HepG2 (cell line): ENCODE data around the gene DOP1B. TPM values are rescaled to one million over a fixed set of nuclear protein-coding genes. Genes with fewer than 3 reads are reported as not detected.

Experiments
- ATAC-seq: fragments of 200-7000 bp; cut with Tn5 transposase; 3 replicates; pipeline ENCODE4 v1.9.1; 2020; ENCODE audit warnings: mild to moderate bottlenecking, moderate library complexity
- BruUV-seq: library from RNA; stranded (reverse); fragments of 400-500 nt; replicated peaks from 2 replicates; lab custom pipeline; 2021; lab: Mats Ljungman, UMichigan
- CTCF ChIA-PET: fragments of 300-600 bp; formaldehyde crosslinking; extraction: SDS; loops from one replicate; lab custom pipeline; 2021; ENCODE audit warnings: low total read pairs, inconsistent platforms, low intra/inter-chr PET ratio; lab: Yijun Ruan, JAX
- POLR2A ChIA-PET: fragments of 350-600 bp; sonication (Branson Sonifier 250); formaldehyde crosslinking; loops from one replicate; lab custom pipeline; 2020; ENCODE audit warnings: antibody characterized with exemption, inconsistent platforms; lab: Yijun Ruan, JAX
- DNase-seq: peaks from one replicate; pipeline ENCODE4 v3.0.0-alpha.2; 2015; ENCODE audit warnings: low spot score
- FAIRE-seq: peaks from 3 replicates; lab custom pipeline; 2011; peaks lifted over from hg19 to GRCh38; lab: Jason Lieb, UNC
- H2AFZ ChIP-seq: one replicate; pipeline ENCODE4 v1.6.1; 2011; ENCODE audit warnings: low read length, inconsistent platforms
- H3K27ac ChIP-seq: fragments of 300-600 bp; 3 replicates; pipeline ENCODE4 v1.8.0; 2011; ENCODE audit warnings: mixed run types, mild to moderate bottlenecking, mixed read lengths, low read length, inconsistent platforms; ENCODE audit not compliant: insufficient read depth; ENCODE audit errors: extremely low read length
- H3K27me3 ChIP-seq, 2 experiments: fragments of 200-600 bp in 1 of 2; 2 replicates in 1 of 2; 3 replicates in 1 of 2; pipeline versions ENCODE4 v1.6.0 to v1.8.0; 2011; ENCODE audit warnings: low read length in 2 of 2, mild to moderate bottlenecking in 2 of 2, moderate library complexity in 2 of 2, inconsistent platforms in 1 of 2; ENCODE audit not compliant: insufficient read depth in 2 of 2, control insufficient read depth in 1 of 2
- H3K36me3 ChIP-seq, 2 experiments: fragments of 200-600 bp in 1 of 2; replicated peaks in 1 of 2; 2 replicates in 1 of 2; 3 replicates in 1 of 2; pipeline versions ENCODE4 v1.5.1 to v1.8.0; 2011; ENCODE audit warnings: low read length in 2 of 2, inconsistent platforms in 1 of 2; ENCODE audit not compliant: insufficient read depth in 2 of 2, control insufficient read depth in 1 of 2
- H3K4me1 ChIP-seq: 2 replicates; pipeline ENCODE4 v1.5.1; 2012; ENCODE audit warnings: low read length, inconsistent platforms; ENCODE audit not compliant: insufficient read depth
- H3K4me2 ChIP-seq: 2 replicates; pipeline ENCODE4 v1.6.0; 2011; ENCODE audit warnings: low read depth, low read length, inconsistent platforms
- H3K4me3 ChIP-seq, 3 experiments: fragments of 200-600 bp in 1 of 3; sonication (generic), shearing (Covaris generic) in 1 of 3; replicated peaks in 1 of 3; 2 replicates each; pipeline ENCODE4 v1.5.1; 2011 to 2016; ENCODE audit warnings: low read length in 3 of 3, inconsistent platforms in 2 of 3, low read depth in 2 of 3, mild to moderate bottlenecking in 2 of 3, control low read depth in 1 of 3, mixed read lengths in 1 of 3; ENCODE audit not compliant: insufficient read depth in 1 of 3
- H3K79me2 ChIP-seq: one replicate; pipeline ENCODE4 v1.6.1; 2011; ENCODE audit warnings: low read length, inconsistent platforms; ENCODE audit not compliant: insufficient read depth
- H3K9ac ChIP-seq: 2 replicates; pipeline ENCODE4 v1.6.0; 2011; ENCODE audit warnings: mild to moderate bottlenecking, low read depth, low read length, inconsistent platforms; ENCODE audit not compliant: insufficient read depth
- H3K9me3 ChIP-seq: 2 replicates; pipeline ENCODE4 v1.5.1; 2012; ENCODE audit warnings: mild to moderate bottlenecking, low read length
- H4K20me1 ChIP-seq: 2 replicates; pipeline ENCODE4 v1.6.0; 2011; ENCODE audit warnings: inconsistent platforms, mild to moderate bottlenecking, low read length, moderate library complexity; ENCODE audit not compliant: insufficient read depth
- CBX5 ChIP-seq: sonication (generic); formaldehyde crosslinking; IDR thresholded peaks from 2 replicates; pipeline ENCODE4 v1.4.0; 2020; ENCODE audit warnings: missing genetic modification reagents, borderline replicate concordance
- DMAP1 ChIP-seq: IDR thresholded peaks from 2 replicates; pipeline ENCODE4 v1.6.1; 2016
- HIVEP1 ChIP-seq: sonication (generic); formaldehyde crosslinking; IDR thresholded peaks from 2 replicates; pipeline ENCODE4 v1.4.0; 2020; ENCODE audit warnings: mild to moderate bottlenecking, missing genetic modification reagents
- MAFF ChIP-seq: IDR thresholded peaks from 2 replicates; pipeline ENCODE4 v1.6.1; 2011; ENCODE audit warnings: low read depth, low read length, improper control_type of control experiment
- MTF1 ChIP-seq: sonication (generic); formaldehyde crosslinking; IDR thresholded peaks from 2 replicates; pipeline ENCODE4 v1.5.0; 2020; ENCODE audit warnings: missing genetic modification reagents
- RFX1 ChIP-seq: fragments of 450-650 bp; IDR thresholded peaks from 2 replicates; pipeline ENCODE4 v1.6.1; 2017
- RFX3 ChIP-seq: IDR thresholded peaks from 2 replicates; pipeline ENCODE4 v1.6.1; 2016; ENCODE audit warnings: missing biosample characterization, missing genetic modification reagents
- SRSF1 ChIP-seq: fragments of 200-400 bp; formaldehyde crosslinking; optimal IDR thresholded peaks from 2 replicates; pipeline ENCODE3; 2017; ENCODE audit warnings: mild to moderate bottlenecking, low read depth, low read length, moderate library complexity
- ZFP36L1 ChIP-seq: sonication (generic); formaldehyde crosslinking; IDR thresholded peaks from 2 replicates; pipeline ENCODE4 v1.8.0; 2022; ENCODE audit warnings: mild to moderate bottlenecking, missing genetic modification reagents, moderate library complexity
- ZNF547 ChIP-seq: sonication (generic); formaldehyde crosslinking; IDR thresholded peaks from 2 replicates; pipeline ENCODE4 v1.5.1; 2020; ENCODE audit warnings: mild to moderate bottlenecking, missing genetic modification reagents
- WGBS: methylation state at CpG from one replicate; pipeline ENCODE4 v1.1.6; 2017; ENCODE audit warnings: low lambda C conversion rate; 5-methylcytosine and 5-hydroxymethylcytosine counted together
- in situ Hi-C: cut with HindIII; loops from 2 replicates; pipeline ENCODE4 v1.10.0; 2017; ENCODE audit warnings: low pct_unique_long_range_greater_than_20kb; ENCODE audit not compliant: extremely low pct_ligation_motif_present
- intact Hi-C: fragments of 100-400 bp; cut with micrococcal nuclease; formaldehyde crosslinking; loops from one replicate; pipeline ENCODE4 v1.10.0; 2022; ENCODE audit not compliant: unreplicated experiment
- polyA plus RNA-seq, 8 experiments: library from polyadenylated mRNA; depleted of rRNA in 3 of 8; stranded (reverse) in 7 of 8; unstranded in 1 of 8; fragments of >200 nt; fragmentation: Illumina TruSeq in 4 of 8; extraction: Trizol in 4 of 8; gene quantifications; 2 replicates each; pipeline versions ENCODE4 v1.2.1 to v1.2.3, GENCODE V29; 2011 to 2016; ENCODE audit warnings: low read depth in 4 of 8, missing spikeins in 1 of 8, mixed read lengths in 1 of 8; ENCODE audit not compliant: insufficient read depth in 1 of 8
- total RNA-seq, 5 experiments: library from RNA; depleted of rRNA; stranded (reverse); fragments of >200 nt; fragmentation: Illumina TruSeq; extraction: Trizol; gene quantifications; 2 replicates each; pipeline ENCODE4 v1.2.3, GENCODE V29; 2016; ENCODE audit warnings: low read depth in 1 of 5
- TF ChIP-seq, protein P1 (sequence below): sonication (generic); formaldehyde crosslinking; IDR thresholded peaks from 2 replicates; pipeline ENCODE4 v1.4.0; 2020; ENCODE audit warnings: missing genetic modification reagents
- TF ChIP-seq, protein P2 (sequence below): sonication (generic); formaldehyde crosslinking; IDR thresholded peaks from 2 replicates; pipeline ENCODE4 v1.5.1; 2020; ENCODE audit warnings: mild to moderate bottlenecking, missing genetic modification reagents, moderate library complexity
- TF ChIP-seq, protein P3 (sequence below): fragments of 450-650 bp; IDR thresholded peaks from 2 replicates; pipeline ENCODE4 v1.6.1; 2017; ENCODE audit warnings: mild to moderate bottlenecking

Gene DOP1B
- total and polyA plus RNA-seq, 2 of the 13 experiments (the other 11 are each of a cell fraction or from before 2014, with no cell fraction given), result 2.8 to 3.2 TPM

DNA sequence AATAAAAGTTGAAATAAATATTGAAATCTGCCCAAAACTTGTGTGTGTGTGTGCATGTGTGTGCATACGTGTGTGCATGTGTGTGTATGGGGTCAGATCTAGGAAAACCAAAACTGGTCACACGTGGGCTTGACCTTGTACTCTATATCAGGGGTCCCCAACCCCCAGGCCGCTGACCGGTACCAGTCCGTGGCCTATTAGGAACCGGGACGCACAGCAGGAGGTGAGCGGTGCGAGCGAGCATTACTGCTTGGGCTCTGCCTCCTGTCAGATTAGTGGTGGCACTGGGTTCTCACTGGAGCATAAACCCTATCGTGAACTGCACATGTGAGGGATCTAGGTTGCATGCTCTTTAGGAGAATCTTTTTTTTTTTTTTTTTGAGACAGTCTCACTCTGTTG is 8.7 kb downstream of the DOP1B start:
- Histone ChIP-seq H3K27ac (no peak overlapping the region), H3K9ac (no peak overlapping the region), H3K79me2 (no peaks in the 10 kb centered on the region), H3K36me3 (peaks cover 0 to 12% of the 10 kb centered on the region in 2 experiments; a peak in 1 of 5 replicates), H4K20me1 (no peaks in the 10 kb centered on the region), H2AFZ (no peak overlapping the region), H3K9me3 (no peaks in the 10 kb centered on the region), H3K27me3 (no peaks in the 10 kb centered on the region), H3K4me2 (no peak overlapping the region), H3K4me1 (peaks cover 43% of the 10 kb centered on the region), H3K4me3 (no peak overlapping the region)
- 95% methylated on average over 11 of the region's 11 CpGs for WGBS
- intact Hi-C loops, result no loop called here
- BruUV-seq, result no TSS peak
- POLR2A ChIA-PET, result no interaction called here
- FAIRE-seq, result no peak
- DNase-seq, result no peak
- CTCF ChIA-PET, result no interaction called here
- TF ChIP-seq MTF1 (CRISPR knock-in tag), result no peak
- no peak for TF ChIP-seq CBX5 (CRISPR knock-in tag)
- no peak for TF ChIP-seq ZFP36L1 (CRISPR knock-in tag)
- TF ChIP-seq DMAP1 (CRISPR knock-in tag), result no peak
- TF ChIP-seq, protein P1, sequence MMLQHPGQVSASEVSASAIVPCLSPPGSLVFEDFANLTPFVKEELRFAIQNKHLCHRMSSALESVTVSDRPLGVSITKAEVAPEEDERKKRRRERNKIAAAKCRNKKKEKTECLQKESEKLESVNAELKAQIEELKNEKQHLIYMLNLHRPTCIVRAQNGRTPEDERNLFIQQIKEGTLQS (CRISPR knock-in tag), result no peak
- no peak for TF ChIP-seq ZNF547 (CRISPR knock-in tag)
- no peak for TF ChIP-seq HIVEP1 (CRISPR knock-in tag)
- ATAC-seq, result no peak
- in situ Hi-C loops, result no loop called here

DNA sequence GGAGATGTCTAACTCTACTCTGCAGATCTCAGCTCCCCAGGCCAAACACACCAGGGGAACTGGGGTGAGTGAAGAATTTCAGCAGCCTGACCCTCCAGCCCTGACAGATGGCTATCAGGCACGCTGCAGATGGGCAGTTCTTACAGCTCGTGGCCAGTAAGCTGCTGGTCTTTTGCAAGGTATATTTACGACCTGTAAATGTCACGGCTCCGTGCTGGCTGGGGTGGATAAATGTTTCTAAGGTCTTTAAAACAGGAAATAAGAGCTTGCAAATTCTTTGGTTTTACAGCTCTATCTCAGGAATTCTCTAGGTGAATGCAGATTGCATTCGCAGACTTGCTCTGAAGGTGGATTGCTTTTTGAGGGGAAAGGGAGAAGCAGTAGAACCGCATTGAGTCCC is 10.1 kb downstream of the DOP1B start:
- Histone ChIP-seq H3K4me2 (no peak overlapping the region), H3K27ac (no peak overlapping the region), H3K27me3 (no peaks in the 10 kb centered on the region), H4K20me1 (no peaks in the 10 kb centered on the region), H3K9ac (no peak overlapping the region), H3K4me1 (peaks cover 43% of the 10 kb centered on the region), H3K9me3 (no peaks in the 10 kb centered on the region), H3K36me3 (peaks cover 0 to 12% of the 10 kb centered on the region in 2 experiments; a peak in 1 of 5 replicates), H3K79me2 (no peaks in the 10 kb centered on the region), H2AFZ (no peak overlapping the region), H3K4me3 (no peak overlapping the region)
- TF ChIP-seq RFX1 (no peak), SRSF1 (no peak), MAFF (no peak), RFX3 (no peak)
- TF ChIP-seq, protein P2, sequence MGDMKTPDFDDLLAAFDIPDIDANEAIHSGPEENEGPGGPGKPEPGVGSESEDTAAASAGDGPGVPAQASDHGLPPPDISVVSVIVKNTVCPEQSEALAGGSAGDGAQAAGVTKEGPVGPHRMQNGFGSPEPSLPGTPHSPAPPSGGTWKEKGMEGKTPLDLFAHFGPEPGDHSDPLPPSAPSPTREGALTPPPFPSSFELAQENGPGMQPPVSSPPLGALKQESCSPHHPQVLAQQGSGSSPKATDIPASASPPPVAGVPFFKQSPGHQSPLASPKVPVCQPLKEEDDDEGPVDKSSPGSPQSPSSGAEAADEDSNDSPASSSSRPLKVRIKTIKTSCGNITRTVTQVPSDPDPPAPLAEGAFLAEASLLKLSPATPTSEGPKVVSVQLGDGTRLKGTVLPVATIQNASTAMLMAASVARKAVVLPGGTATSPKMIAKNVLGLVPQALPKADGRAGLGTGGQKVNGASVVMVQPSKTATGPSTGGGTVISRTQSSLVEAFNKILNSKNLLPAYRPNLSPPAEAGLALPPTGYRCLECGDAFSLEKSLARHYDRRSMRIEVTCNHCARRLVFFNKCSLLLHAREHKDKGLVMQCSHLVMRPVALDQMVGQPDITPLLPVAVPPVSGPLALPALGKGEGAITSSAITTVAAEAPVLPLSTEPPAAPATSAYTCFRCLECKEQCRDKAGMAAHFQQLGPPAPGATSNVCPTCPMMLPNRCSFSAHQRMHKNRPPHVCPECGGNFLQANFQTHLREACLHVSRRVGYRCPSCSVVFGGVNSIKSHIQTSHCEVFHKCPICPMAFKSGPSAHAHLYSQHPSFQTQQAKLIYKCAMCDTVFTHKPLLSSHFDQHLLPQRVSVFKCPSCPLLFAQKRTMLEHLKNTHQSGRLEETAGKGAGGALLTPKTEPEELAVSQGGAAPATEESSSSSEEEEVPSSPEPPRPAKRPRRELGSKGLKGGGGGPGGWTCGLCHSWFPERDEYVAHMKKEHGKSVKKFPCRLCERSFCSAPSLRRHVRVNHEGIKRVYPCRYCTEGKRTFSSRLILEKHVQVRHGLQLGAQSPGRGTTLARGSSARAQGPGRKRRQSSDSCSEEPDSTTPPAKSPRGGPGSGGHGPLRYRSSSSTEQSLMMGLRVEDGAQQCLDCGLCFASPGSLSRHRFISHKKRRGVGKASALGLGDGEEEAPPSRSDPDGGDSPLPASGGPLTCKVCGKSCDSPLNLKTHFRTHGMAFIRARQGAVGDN (CRISPR knock-in tag), result no peak
- TF ChIP-seq, protein P3, sequence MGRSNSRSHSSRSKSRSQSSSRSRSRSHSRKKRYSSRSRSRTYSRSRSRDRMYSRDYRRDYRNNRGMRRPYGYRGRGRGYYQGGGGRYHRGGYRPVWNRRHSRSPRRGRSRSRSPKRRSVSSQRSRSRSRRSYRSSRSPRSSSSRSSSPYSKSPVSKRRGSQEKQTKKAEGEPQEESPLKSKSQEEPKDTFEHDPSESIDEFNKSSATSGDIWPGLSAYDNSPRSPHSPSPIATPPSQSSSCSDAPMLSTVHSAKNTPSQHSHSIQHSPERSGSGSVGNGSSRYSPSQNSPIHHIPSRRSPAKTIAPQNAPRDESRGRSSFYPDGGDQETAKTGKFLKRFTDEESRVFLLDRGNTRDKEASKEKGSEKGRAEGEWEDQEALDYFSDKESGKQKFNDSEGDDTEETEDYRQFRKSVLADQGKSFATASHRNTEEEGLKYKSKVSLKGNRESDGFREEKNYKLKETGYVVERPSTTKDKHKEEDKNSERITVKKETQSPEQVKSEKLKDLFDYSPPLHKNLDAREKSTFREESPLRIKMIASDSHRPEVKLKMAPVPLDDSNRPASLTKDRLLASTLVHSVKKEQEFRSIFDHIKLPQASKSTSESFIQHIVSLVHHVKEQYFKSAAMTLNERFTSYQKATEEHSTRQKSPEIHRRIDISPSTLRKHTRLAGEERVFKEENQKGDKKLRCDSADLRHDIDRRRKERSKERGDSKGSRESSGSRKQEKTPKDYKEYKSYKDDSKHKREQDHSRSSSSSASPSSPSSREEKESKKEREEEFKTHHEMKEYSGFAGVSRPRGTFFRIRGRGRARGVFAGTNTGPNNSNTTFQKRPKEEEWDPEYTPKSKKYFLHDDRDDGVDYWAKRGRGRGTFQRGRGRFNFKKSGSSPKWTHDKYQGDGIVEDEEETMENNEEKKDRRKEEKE, result no peak
- in situ Hi-C loops, result no loop called here
- FAIRE-seq (no peak), DNase-seq (no peak), ATAC-seq (no peak)
- no TSS peak for BruUV-seq
- intact Hi-C loops, result no loop called here
- WGBS, result 99% methylated on average over 6 of the region's 7 CpGs
- ChIA-PET POLR2A (no interaction called here), CTCF (no interaction called here)
